GM10266 (cell line): ENCODE measurements around the gene CCNI.

ENCODE experiments used
- DNase-seq: peaks from one replicate; pipeline ENCODE4 v3.0.0; 2012; ENCODE audit errors: extremely low spot score
- CTCF ChIP-seq: IDR thresholded peaks from 2 replicates; pipeline ENCODE4 v1.5.1; 2012; ENCODE audit warnings: mild to moderate bottlenecking, low read depth; ENCODE audit not compliant: control insufficient read depth, insufficient read depth; ENCODE audit errors: missing control alignments

CCNI gene

GRCh38 chr4:77002321-77003107, 73.3 kb downstream of the CCNI start:
- no peak for TF ChIP-seq CTCF
- DNase-seq: no peak

- no peak for DNase-seq
- no peak for TF ChIP-seq CTCF
Observed at GRCh38 chr4:77001907-77002306, 73.9 kb downstream of the CCNI start.

- DNase-seq: no peak
- no peak for TF ChIP-seq CTCF
Observed at GRCh38 chr4:76998251-76998901, 77.4 kb downstream of the CCNI start.

GRCh38 chr4:76997532-76997931, 78.3 kb downstream of the CCNI start:
- no peak for TF ChIP-seq CTCF
- DNase-seq: no peak
